OCI-LY1 (cell line): Measurements from ENCODE around the gene ANKRD33.

Experiments used
- EZH2 ChIP-seq: fragments of 200-600 bp; sonication (generic), shearing (Covaris generic); IDR thresholded peaks from 2 replicates; pipeline ENCODE4 v1.8.0; 2017; ENCODE audit warnings: borderline replicate concordance, mixed run types, mild to moderate bottlenecking, antibody characterized with exemption, low read length, moderate library complexity, mixed read lengths
- TF ChIP-seq, protein P1 (sequence below): fragments of 200-600 bp; sonication (generic), shearing (Covaris generic); IDR thresholded peaks from 2 replicates; pipeline ENCODE4 v1.5.1; 2017; ENCODE audit warnings: mild to moderate bottlenecking, antibody characterized with exemption, low read length, moderate library complexity, mixed read lengths

DNA sequence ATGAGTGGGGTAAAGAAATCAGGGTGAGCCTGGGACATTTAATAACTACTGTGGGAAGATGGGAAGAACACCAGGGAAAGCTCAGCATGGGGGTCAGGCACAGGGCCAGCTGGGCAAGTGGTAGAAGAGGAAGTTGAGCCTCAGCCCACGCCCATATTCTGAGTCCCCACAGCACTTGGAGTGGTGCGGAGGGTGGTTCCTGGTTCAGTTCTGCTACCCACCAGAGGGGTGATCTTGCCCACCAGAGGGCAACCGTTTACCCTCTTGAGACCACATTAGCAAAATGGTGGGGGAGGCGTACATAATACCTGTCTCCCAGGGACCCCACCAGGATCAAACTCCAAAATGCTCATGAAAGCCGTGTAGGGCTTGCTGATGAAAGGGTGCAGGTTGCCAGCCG is 16.8 kb upstream of the ANKRD33 start:
- TF ChIP-seq, protein P1, sequence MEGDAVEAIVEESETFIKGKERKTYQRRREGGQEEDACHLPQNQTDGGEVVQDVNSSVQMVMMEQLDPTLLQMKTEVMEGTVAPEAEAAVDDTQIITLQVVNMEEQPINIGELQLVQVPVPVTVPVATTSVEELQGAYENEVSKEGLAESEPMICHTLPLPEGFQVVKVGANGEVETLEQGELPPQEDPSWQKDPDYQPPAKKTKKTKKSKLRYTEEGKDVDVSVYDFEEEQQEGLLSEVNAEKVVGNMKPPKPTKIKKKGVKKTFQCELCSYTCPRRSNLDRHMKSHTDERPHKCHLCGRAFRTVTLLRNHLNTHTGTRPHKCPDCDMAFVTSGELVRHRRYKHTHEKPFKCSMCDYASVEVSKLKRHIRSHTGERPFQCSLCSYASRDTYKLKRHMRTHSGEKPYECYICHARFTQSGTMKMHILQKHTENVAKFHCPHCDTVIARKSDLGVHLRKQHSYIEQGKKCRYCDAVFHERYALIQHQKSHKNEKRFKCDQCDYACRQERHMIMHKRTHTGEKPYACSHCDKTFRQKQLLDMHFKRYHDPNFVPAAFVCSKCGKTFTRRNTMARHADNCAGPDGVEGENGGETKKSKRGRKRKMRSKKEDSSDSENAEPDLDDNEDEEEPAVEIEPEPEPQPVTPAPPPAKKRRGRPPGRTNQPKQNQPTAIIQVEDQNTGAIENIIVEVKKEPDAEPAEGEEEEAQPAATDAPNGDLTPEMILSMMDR = peak; percentile 22; the same call in 1 of the 2 replicates
- no peak for TF ChIP-seq EZH2
